Keratinocyte (primary cell): ENCODE measurements around the gene CD53.

Experiments
- CTCF ChIP-seq, 3 experiments: IDR thresholded peaks in 1 of 3; conservative IDR thresholded peaks in 1 of 3; optimal IDR thresholded peaks in 1 of 3; 2 replicates in 2 of 3; 3 replicates in 1 of 3; pipeline versions ENCODE3 to v1.5.1; 2011; ENCODE audit warnings: low read length in 3 of 3, mild to moderate bottlenecking in 3 of 3, moderate library complexity in 2 of 3, control low read depth in 1 of 3, inconsistent platforms in 1 of 3; ENCODE audit not compliant: insufficient read depth in 2 of 3; ENCODE audit errors: extremely low read depth in 1 of 3
- EZH2 ChIP-seq: IDR thresholded peaks from one replicate; pipeline ENCODE4 v1.6.1; 2012; ENCODE audit warnings: inconsistent platforms, mild to moderate bottlenecking, low read length, moderate library complexity

- TF ChIP-seq CTCF (optimal IDR thresholded peaks at IDR 0.05 in 1 of 3, IDR thresholded peaks at IDR 0.05 in 1 of 3, conservative IDR thresholded peaks at IDR 0.05 in 1 of 3; ENCODE audit: extremely low read depth in 1 of 3, insufficient read depth in 2 of 3, low read length in 3 of 3) = no peak
- TF ChIP-seq EZH2 = no peak
These were observed 26.1 kb upstream of the CD53 start for GRCh38 chr1:110846861-110847260.
